Right lung (tissue), 5 donors: ENCODE data around the gene HOXA10. TPM values are rescaled to one million over a fixed set of nuclear protein-coding genes. Genes with fewer than 3 reads are reported as not detected.

ENCODE experiments used
- DNase-seq, 2 donors: peaks; one replicate each; pipeline ENCODE4 v3.0.0-alpha.2; 2013
- polyA plus RNA-seq, 5 donors: library from polyadenylated mRNA; unstranded; fragments of 120-200 nt; gene quantifications; one replicate each; pipeline versions ENCODE4 v1.2.1 to v1.2.3, GENCODE V29; 2013; ENCODE audit warnings: inconsistent platforms in 1 of 5, low replicate concordance in 1 of 5; ENCODE audit not compliant: insufficient read length in 5 of 5, insufficient read depth in 1 of 5

HOXA10 gene
- polyA plus RNA-seq, 5 donors = 0.12 to 1.4 (median 0.94) TPM; not detected in 2

GRCh38 chr7:27180431-27181420, 6.6 kb upstream of the HOXA10 start:
- DNase-seq = no peak

- peak; percentile 69 to 71 for DNase-seq
These were observed 5.6 kb upstream of the HOXA10 start for GRCh38 chr7:27179503-27180430.

- DNase-seq = no peak
These were observed 4.9 kb upstream of the HOXA10 start for GRCh38 chr7:27179030-27179429.

- no peak for DNase-seq
These were observed 4.2 kb upstream of the HOXA10 start for GRCh38 chr7:27178366-27178765.

- no peak for DNase-seq
These were observed 3.7 kb upstream of the HOXA10 start for GRCh38 chr7:27177795-27178320.

GRCh38 chr7:27176962-27177794, 3.1 kb upstream of the HOXA10 start:
- no peak for DNase-seq

- DNase-seq = no peak
These were observed 2.4 kb upstream of the HOXA10 start for GRCh38 chr7:27176524-27176845.

GRCh38 chr7:27175626-27176523, 1.8 kb upstream of the HOXA10 start:
- no peak for DNase-seq

GRCh38 chr7:27174874-27175625, 930 bp upstream of the HOXA10 start:
- no peak for DNase-seq

- DNase-seq = no peak
These were observed 587 bp downstream of the HOXA10 start for GRCh38 chr7:27173511-27173955.

GRCh38 chr7:27172823-27173510, 1.2 kb downstream of the HOXA10 start:
- DNase-seq = no peak

- no peak for DNase-seq
These were observed 1.8 kb downstream of the HOXA10 start for GRCh38 chr7:27172315-27172774.

- no peak for DNase-seq
These were observed 2.3 kb downstream of the HOXA10 start for GRCh38 chr7:27171637-27172314.

GRCh38 chr7:27171325-27171636, 2.8 kb downstream of the HOXA10 start:
- no peak for DNase-seq

GRCh38 chr7:27170426-27171324, 3.4 kb downstream of the HOXA10 start:
- DNase-seq = no peak

- no peak for DNase-seq
These were observed 4.3 kb downstream of the HOXA10 start for GRCh38 chr7:27169658-27170425.
